ENCODE data around the gene SLC10A6.

Gene SLC10A6

DNA sequence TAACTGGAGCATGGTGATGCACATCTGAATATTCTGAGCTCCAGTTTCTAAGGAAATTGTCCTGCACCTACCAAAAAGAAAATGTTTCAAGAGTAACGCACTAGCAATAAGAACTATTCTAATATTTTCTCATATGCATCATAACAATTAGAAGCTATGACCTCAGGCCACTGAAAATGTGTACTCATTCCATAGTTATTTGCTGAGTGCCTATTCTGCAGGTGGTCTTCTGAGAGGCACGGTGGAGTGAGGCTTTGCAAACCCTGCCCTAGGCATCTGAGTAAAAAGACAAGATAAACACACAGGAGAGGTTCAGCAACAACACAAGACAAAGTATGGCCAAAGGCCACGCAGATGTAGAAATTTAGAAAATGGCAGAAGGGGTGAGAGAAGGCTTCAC is 23.7 kb downstream of the SLC10A6 start:
- in situ Hi-C loops (cut with MboI; ENCODE audit: low pct_unique_long_range_greater_than_20kb, low sequenced_read_pairs, unreplicated experiment), result no loop called here
- no peak for DNase-seq (ENCODE audit: low spot score)
- TF ChIP-seq, protein P1, sequence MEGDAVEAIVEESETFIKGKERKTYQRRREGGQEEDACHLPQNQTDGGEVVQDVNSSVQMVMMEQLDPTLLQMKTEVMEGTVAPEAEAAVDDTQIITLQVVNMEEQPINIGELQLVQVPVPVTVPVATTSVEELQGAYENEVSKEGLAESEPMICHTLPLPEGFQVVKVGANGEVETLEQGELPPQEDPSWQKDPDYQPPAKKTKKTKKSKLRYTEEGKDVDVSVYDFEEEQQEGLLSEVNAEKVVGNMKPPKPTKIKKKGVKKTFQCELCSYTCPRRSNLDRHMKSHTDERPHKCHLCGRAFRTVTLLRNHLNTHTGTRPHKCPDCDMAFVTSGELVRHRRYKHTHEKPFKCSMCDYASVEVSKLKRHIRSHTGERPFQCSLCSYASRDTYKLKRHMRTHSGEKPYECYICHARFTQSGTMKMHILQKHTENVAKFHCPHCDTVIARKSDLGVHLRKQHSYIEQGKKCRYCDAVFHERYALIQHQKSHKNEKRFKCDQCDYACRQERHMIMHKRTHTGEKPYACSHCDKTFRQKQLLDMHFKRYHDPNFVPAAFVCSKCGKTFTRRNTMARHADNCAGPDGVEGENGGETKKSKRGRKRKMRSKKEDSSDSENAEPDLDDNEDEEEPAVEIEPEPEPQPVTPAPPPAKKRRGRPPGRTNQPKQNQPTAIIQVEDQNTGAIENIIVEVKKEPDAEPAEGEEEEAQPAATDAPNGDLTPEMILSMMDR (IDR thresholded peaks at IDR 0.05; ENCODE audit: extremely low read depth, insufficient read depth, missing control alignments), result no peak

DNA sequence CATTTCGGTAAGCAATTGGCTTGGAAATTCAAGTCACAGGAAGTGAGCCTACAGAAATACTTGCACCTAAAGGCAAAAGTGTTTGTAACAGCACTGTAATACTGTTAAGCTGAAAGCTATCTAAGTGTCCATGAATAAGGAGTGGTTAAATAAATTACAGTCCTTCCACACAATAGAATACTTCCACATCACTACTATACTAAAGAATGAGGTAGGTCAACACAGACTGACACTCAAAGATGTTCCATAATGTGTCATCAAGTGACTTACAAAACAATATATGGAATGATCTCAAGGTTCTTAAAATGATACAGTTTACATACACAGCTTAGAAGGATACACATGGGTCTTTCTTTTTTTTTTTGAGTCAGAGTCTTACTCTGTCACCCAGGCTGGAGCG is 27.0 kb downstream of the SLC10A6 start:
- in situ Hi-C loops (cut with MboI; ENCODE audit: low pct_unique_long_range_greater_than_20kb, low sequenced_read_pairs, unreplicated experiment), result no loop called here
- DNase-seq (ENCODE audit: low spot score), result no peak
- TF ChIP-seq, protein P1 (IDR thresholded peaks at IDR 0.05; ENCODE audit: extremely low read depth, insufficient read depth, missing control alignments), result no peak

DNA sequence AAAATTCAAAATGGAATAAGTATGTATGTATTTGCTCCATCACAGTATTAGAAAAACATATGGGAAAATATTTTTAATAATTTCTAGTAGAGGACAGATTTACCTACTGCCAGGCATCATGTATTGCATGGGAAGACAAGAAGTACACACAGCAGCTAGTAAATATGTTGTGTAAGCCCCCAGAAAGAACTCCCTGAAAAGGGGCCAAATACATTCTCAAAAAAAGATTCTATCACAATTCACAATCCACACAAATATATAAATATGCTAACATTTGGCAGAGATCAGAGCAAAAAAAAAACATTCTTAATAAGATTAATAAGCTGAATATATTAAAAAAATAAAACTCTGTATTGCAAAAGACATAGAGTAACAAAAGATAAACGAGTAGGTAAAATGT is 28.0 kb downstream of the SLC10A6 start:
- TF ChIP-seq, protein P1 (IDR thresholded peaks at IDR 0.05; ENCODE audit: extremely low read depth, insufficient read depth, missing control alignments), result no peak
- no peak for DNase-seq (ENCODE audit: low spot score)
- in situ Hi-C loops (cut with MboI; ENCODE audit: low pct_unique_long_range_greater_than_20kb, low sequenced_read_pairs, unreplicated experiment), result no loop called here

DNA sequence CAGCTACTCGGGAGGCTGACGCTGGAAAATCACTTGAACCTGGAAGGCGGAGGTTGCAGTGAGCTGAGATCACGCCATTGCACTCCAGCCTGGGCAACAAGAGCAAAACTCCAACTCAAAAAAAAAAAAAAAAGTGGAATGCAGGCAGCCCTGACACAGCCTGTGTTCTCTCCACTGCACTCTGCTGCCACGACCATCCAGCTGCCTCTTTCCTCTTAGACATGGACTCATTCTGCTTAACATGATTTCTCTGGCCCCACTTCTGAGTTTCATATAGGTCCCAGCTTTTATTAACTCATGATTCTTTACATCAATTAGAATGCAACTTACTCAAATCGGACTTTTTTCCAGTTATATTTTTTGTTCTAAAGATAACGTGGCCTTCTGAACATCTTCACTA is 29.6 kb downstream of the SLC10A6 start:
- TF ChIP-seq, protein P1 (IDR thresholded peaks at IDR 0.05; ENCODE audit: extremely low read depth, insufficient read depth, missing control alignments), result no peak
- in situ Hi-C loops (cut with MboI; ENCODE audit: low pct_unique_long_range_greater_than_20kb, low sequenced_read_pairs, unreplicated experiment), result no loop called here

DNA sequence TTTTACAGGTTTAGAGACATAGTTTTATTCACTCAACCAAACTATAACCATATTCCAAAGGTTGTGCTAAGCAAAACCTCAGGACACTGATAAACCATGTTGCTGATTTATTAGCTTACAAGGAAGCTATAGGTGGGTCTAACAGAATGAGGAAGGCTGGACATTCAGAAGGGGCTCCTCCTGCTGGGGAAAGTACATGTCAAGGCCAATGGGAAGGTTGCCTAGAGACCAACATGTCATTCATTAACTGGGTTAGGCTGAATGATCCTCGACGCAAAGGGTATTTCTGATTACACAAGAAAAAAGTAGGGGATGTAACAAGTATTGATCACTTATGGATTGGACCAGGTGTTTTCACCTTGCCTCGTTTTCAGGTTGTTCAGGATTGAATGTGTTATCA is 30.3 kb downstream of the SLC10A6 start:
- TF ChIP-seq, protein P1 (IDR thresholded peaks at IDR 0.05; ENCODE audit: extremely low read depth, insufficient read depth, missing control alignments), result no peak
- DNase-seq (ENCODE audit: low spot score), result no peak
- in situ Hi-C loops (cut with MboI; ENCODE audit: low pct_unique_long_range_greater_than_20kb, low sequenced_read_pairs, unreplicated experiment), result no loop called here

More for the DNA sequence above, 29.6 kb downstream of the SLC10A6 start:
- no peak for DNase-seq (ENCODE audit: low spot score)

DNA sequence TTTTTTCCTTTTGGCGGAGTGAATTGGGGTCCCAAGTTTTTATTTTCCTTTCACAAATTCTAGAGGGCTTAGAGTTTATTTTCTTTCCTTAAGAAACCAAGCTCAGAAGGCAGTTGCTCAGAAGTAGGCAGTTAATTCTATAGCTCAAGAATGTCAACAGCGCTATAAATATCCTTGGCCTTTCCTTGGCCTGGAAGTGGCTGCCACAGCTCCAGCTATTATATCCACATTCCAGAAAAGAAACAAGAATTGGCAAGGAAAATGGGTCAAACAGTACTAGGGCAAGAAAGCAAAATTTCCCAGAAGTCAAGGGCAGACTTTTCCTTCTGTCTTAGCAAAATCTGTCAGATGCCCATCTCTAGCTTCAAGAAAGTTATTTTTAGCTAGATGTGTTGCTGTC is 31.0 kb downstream of the SLC10A6 start:
- TF ChIP-seq, protein P1 (IDR thresholded peaks at IDR 0.05; ENCODE audit: extremely low read depth, insufficient read depth, missing control alignments), result no peak
- in situ Hi-C loops (cut with MboI; ENCODE audit: low pct_unique_long_range_greater_than_20kb, low sequenced_read_pairs, unreplicated experiment), result no loop called here
- DNase-seq (ENCODE audit: low spot score), result no peak
